Stimulated activated CD4-positive, alpha-beta T cell treated with anti-CD3 and anti-CD28 coated beads, Interleukin-4, amount 100 ng/mL, for 4 hours (primary cell): ENCODE data around the gene FGFR3.

Source experiments
- DNase-seq, 2 experiments: peaks; one replicate each; pipeline ENCODE4 v3.0.0-alpha.2; 2020

FGFR3 gene

GRCh38 chr4:1756893-1757779 is 36.0 kb upstream of the FGFR3 start:
- no peak for DNase-seq

GRCh38 chr4:1757836-1758235 is 35.3 kb upstream of the FGFR3 start:
- no peak for DNase-seq

- no peak for DNase-seq
Measured at GRCh38 chr4:1758306-1759121, 34.6 kb upstream of the FGFR3 start.

GRCh38 chr4:1759170-1759817 is 33.8 kb upstream of the FGFR3 start:
- no peak for DNase-seq

GRCh38 chr4:1759818-1760223 is 33.3 kb upstream of the FGFR3 start:
- no peak for DNase-seq

- no peak for DNase-seq
Measured at GRCh38 chr4:1760521-1761071, 32.5 kb upstream of the FGFR3 start.

GRCh38 chr4:1761130-1761689 is 31.9 kb upstream of the FGFR3 start:
- no peak for DNase-seq

- DNase-seq, result no peak
Measured at GRCh38 chr4:1762264-1763010, 30.7 kb upstream of the FGFR3 start.

- DNase-seq, result no peak
Measured at GRCh38 chr4:1763070-1763549, 30.0 kb upstream of the FGFR3 start.

- DNase-seq, result no peak
Measured at GRCh38 chr4:1763550-1764080, 29.5 kb upstream of the FGFR3 start.

- no peak for DNase-seq
Measured at GRCh38 chr4:1764670-1765069, 28.4 kb upstream of the FGFR3 start.

GRCh38 chr4:1765409-1766072 is 27.6 kb upstream of the FGFR3 start:
- no peak for DNase-seq

GRCh38 chr4:1766106-1767060 is 26.7 kb upstream of the FGFR3 start:
- DNase-seq, result no peak

- DNase-seq, result no peak
Measured at GRCh38 chr4:1767061-1767769, 25.9 kb upstream of the FGFR3 start.

- peak in 1 of 2 experiments; percentile 31 for DNase-seq
Measured at GRCh38 chr4:1767770-1768366, 25.2 kb upstream of the FGFR3 start.

- DNase-seq, result no peak
Measured at GRCh38 chr4:1768367-1769034, 24.6 kb upstream of the FGFR3 start.

GRCh38 chr4:1769692-1770091 is 23.4 kb upstream of the FGFR3 start:
- DNase-seq, result no peak

GRCh38 chr4:1770245-1770644 is 22.8 kb upstream of the FGFR3 start:
- no peak for DNase-seq
